HepG2 (cell line): ENCODE measurements around the gene SYT8.
A peak's percentile ranks its signal among the peaks of the same experiment; 100 is the strongest.

ENCODE experiments used
- BRCA1 ChIP-seq: sonication (generic); formaldehyde crosslinking; IDR thresholded peaks from 2 replicates; pipeline ENCODE4 v1.4.0; 2020; ENCODE audit warnings: missing genetic modification reagents
- EP300 ChIP-seq, 3 experiments: sonication (generic) in 1 of 3; formaldehyde crosslinking in 1 of 3; IDR thresholded peaks; 2 replicates each; pipeline versions ENCODE4 v1.5.1 to v1.6.1; 2011 to 2020; ENCODE audit warnings: low read depth in 2 of 3, low read length in 2 of 3, borderline replicate concordance in 1 of 3, improper control_type of control experiment in 1 of 3, mild to moderate bottlenecking in 1 of 3, missing genetic modification reagents in 1 of 3, moderate library complexity in 1 of 3
- EZH2 ChIP-seq: conservative IDR thresholded peaks from 2 replicates; pipeline ENCODE4 v1.6.1; 2012; ENCODE audit warnings: mild to moderate bottlenecking, low read depth, low read length, moderate library complexity
- FOXP1 ChIP-seq, 2 experiments: fragments of 450-650 bp in 1 of 2; IDR thresholded peaks; 2 replicates each; pipeline ENCODE4 v1.6.1; 2017 to 2018; ENCODE audit warnings: antibody characterized with exemption in 1 of 2
- GABPB1 ChIP-seq: IDR thresholded peaks from 2 replicates; pipeline ENCODE4 v1.6.1; 2016; ENCODE audit warnings: mild to moderate bottlenecking, missing genetic modification reagents, moderate library complexity, missing compliant biosample characterization
- IRF2 ChIP-seq: IDR thresholded peaks from 2 replicates; pipeline ENCODE4 v1.6.1; 2018; ENCODE audit warnings: missing genetic modification reagents, missing compliant biosample characterization
- POLR2A ChIP-seq, 2 experiments: IDR thresholded peaks; 2 replicates each; pipeline ENCODE4 v1.6.1; 2011; ENCODE audit warnings: low read depth in 2 of 2, low read length in 2 of 2, mild to moderate bottlenecking in 1 of 2, moderate library complexity in 1 of 2; ENCODE audit not compliant: insufficient read depth in 1 of 2
- TAF1 ChIP-seq: sonication (generic); formaldehyde crosslinking; IDR thresholded peaks from 2 replicates; pipeline ENCODE4 v1.4.0; 2020; ENCODE audit warnings: missing genetic modification reagents
- ZNF205 ChIP-seq: IDR thresholded peaks from 2 replicates; pipeline ENCODE4 v1.6.1; 2018; ENCODE audit warnings: missing biosample characterization, missing genetic modification reagents
- ZNF292 ChIP-seq: sonication (generic); formaldehyde crosslinking; IDR thresholded peaks from 2 replicates; pipeline ENCODE4 v1.8.1; 2022; ENCODE audit warnings: mild to moderate bottlenecking, low read depth, missing genetic modification reagents, borderline replicate concordance
- ZNF629 ChIP-seq: sonication (generic); formaldehyde crosslinking; conservative IDR thresholded peaks from 2 replicates; pipeline ENCODE4 v1.5.0; 2020; ENCODE audit warnings: missing genetic modification reagents
- TF ChIP-seq, protein P1 (sequence below): IDR thresholded peaks from 2 replicates; pipeline ENCODE4 v1.6.1; 2012; ENCODE audit warnings: low read depth, low read length, improper control_type of control experiment
- TF ChIP-seq, protein P2 (sequence below): sonication (generic); formaldehyde crosslinking; IDR thresholded peaks from 2 replicates; pipeline ENCODE4 v1.5.0; 2020; ENCODE audit warnings: mild to moderate bottlenecking, missing genetic modification reagents, moderate library complexity

DNA sequence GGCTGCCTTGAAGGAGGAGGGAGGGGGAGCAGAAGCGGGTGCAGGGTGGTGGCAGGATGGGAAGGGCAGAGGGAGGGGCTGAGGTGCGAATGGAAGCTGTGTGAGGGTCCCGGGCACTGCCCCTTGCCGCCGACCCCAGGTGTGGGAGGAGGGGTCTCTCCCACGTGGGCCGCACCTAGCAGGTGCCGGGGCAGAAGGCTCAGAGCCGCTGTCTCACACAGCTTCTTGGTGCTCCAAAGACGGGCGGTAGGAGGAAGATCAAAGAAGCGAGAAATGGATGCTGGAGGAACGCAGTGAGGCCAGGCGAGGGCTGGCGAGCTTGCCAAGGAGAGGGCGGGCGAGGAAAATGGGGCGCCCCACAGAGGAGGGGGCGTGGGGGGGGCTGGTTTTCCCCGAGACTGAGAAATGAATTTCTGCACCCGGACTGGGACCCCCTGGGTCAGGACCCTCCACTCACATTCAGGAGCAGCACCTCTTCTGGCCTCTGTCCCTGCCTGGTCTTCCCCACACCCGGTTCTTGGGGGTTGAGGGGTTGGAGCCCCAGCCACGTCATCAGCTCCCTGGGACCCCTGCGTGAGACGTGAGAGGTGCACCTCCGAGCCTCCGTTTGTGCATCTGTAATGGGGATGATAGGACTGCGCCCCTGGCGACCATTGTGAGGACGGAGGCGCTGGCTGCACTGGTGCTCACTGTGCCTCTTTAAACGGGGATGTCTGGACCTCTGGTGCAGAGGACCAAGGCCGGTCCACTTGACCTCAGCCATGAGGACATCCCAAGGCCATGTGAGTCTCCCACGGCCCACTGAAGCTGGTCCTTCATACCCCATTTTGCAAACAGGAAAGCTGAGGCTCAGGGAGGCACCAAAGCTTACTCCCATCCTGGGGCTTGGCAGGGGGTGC is 34.9 kb downstream of the SYT8 start:
- no peak for TF ChIP-seq ZNF629 (CRISPR knock-in tag)
- TF ChIP-seq, protein P1, sequence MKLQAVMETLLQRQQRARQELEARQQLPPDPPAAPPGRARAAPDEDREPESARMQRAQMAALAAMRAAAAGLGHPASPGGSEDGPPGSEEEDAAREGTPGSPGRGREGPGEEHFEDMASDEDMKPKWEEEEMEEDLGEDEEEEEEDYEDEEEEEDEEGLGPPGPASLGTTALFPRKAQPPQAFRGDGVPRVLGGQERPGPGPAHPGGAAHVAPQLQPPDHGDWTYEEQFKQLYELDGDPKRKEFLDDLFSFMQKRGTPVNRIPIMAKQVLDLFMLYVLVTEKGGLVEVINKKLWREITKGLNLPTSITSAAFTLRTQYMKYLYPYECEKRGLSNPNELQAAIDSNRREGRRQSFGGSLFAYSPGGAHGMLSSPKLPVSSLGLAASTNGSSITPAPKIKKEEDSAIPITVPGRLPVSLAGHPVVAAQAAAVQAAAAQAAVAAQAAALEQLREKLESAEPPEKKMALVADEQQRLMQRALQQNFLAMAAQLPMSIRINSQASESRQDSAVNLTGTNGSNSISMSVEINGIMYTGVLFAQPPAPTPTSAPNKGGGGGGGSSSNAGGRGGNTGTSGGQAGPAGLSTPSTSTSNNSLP, result no peak
- no peak for TF ChIP-seq EP300 (IDR thresholded peaks at IDR 0.05; ENCODE audit: low read depth in 2 of 2, low read length in 2 of 2)
- no peak for TF ChIP-seq EP300 (CRISPR knock-in tag; IDR thresholded peaks at IDR 0.05; ENCODE audit: borderline replicate concordance)
- TF ChIP-seq ZNF205 (CRISPR knock-in tag), result no peak
- TF ChIP-seq IRF2 (CRISPR knock-in tag), result no peak
- no peak for TF ChIP-seq POLR2A (IDR thresholded peaks at IDR 0.05; ENCODE audit: insufficient read depth in 1 of 2, low read depth in 2 of 2, low read length in 2 of 2)
- TF ChIP-seq ZNF292 (CRISPR knock-in tag), result no peak
- no peak for TF ChIP-seq BRCA1 (CRISPR knock-in tag)
- no peak for TF ChIP-seq TAF1
- no peak for TF ChIP-seq EZH2
- no peak for TF ChIP-seq GABPB1 (CRISPR knock-in tag)
- TF ChIP-seq, protein P2, sequence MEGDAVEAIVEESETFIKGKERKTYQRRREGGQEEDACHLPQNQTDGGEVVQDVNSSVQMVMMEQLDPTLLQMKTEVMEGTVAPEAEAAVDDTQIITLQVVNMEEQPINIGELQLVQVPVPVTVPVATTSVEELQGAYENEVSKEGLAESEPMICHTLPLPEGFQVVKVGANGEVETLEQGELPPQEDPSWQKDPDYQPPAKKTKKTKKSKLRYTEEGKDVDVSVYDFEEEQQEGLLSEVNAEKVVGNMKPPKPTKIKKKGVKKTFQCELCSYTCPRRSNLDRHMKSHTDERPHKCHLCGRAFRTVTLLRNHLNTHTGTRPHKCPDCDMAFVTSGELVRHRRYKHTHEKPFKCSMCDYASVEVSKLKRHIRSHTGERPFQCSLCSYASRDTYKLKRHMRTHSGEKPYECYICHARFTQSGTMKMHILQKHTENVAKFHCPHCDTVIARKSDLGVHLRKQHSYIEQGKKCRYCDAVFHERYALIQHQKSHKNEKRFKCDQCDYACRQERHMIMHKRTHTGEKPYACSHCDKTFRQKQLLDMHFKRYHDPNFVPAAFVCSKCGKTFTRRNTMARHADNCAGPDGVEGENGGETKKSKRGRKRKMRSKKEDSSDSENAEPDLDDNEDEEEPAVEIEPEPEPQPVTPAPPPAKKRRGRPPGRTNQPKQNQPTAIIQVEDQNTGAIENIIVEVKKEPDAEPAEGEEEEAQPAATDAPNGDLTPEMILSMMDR (CRISPR knock-in tag), result peak; percentile 54
- no peak for TF ChIP-seq FOXP1 (IDR thresholded peaks at IDR 0.05)
- TF ChIP-seq FOXP1 (CRISPR knock-in tag; IDR thresholded peaks at IDR 0.05), result no peak
